Endodermal cell (in vitro differentiated cells): ENCODE results near the gene LRRC37A3. TPM values are rescaled to one million over a fixed set of nuclear protein-coding genes. Genes with fewer than 3 reads are reported as not detected.

Source experiments
- DNase-seq: peaks from one replicate; pipeline ENCODE4 v3.0.0-alpha.2; 2017
- H3K27ac ChIP-seq: 2 replicates; pipeline ENCODE4 v1.5.1; 2013; ENCODE audit warnings: mild to moderate bottlenecking, low read depth, low read length, moderate library complexity
- H3K27me3 ChIP-seq: 2 replicates; pipeline ENCODE4 v1.6.1; 2013; ENCODE audit warnings: mild to moderate bottlenecking, low read length, moderate library complexity; ENCODE audit not compliant: insufficient read depth, control insufficient read depth, poor library complexity, severe bottlenecking
- H3K36me3 ChIP-seq: 2 replicates; pipeline ENCODE4 v1.7.0; 2013; ENCODE audit warnings: mild to moderate bottlenecking, low read length, moderate library complexity; ENCODE audit not compliant: control insufficient read depth, insufficient read depth
- H3K4me1 ChIP-seq: one replicate; pipeline ENCODE4 v1.7.0; 2013; ENCODE audit warnings: low read length; ENCODE audit not compliant: control insufficient read depth, insufficient read depth
- H3K4me3 ChIP-seq: 2 replicates; pipeline ENCODE4 v1.5.1; 2013; ENCODE audit warnings: mild to moderate bottlenecking, low read length, moderate library complexity
- H3K9ac ChIP-seq: 2 replicates; pipeline ENCODE4 v1.6.1; 2013; ENCODE audit warnings: mild to moderate bottlenecking, low read length, moderate library complexity; ENCODE audit not compliant: poor library complexity, severe bottlenecking; ENCODE audit errors: extremely low read depth
- H3K9me3 ChIP-seq: 2 replicates; pipeline ENCODE4 v1.6.1; 2013; ENCODE audit warnings: mild to moderate bottlenecking, low read length, moderate library complexity; ENCODE audit not compliant: control insufficient read depth
- H3K27ac Mint-ChIP-seq: 2 replicates; pipeline ENCODE4 v1.8.0; 2020; ENCODE audit warnings: mixed read lengths
- H3K27me3 Mint-ChIP-seq: 2 replicates; pipeline ENCODE4 v1.8.0; 2021; ENCODE audit warnings: mild to moderate bottlenecking, mixed read lengths; ENCODE audit not compliant: insufficient read depth
- H3K36me3 Mint-ChIP-seq: 2 replicates; pipeline ENCODE4 v1.8.0; 2020; ENCODE audit warnings: low read depth, mixed read lengths
- H3K4me1 Mint-ChIP-seq: 2 replicates; pipeline ENCODE4 v1.8.0; 2020; ENCODE audit warnings: mixed read lengths
- H3K4me3 Mint-ChIP-seq: 2 replicates; pipeline ENCODE4 v1.8.0; 2020; ENCODE audit warnings: mild to moderate bottlenecking, moderate library complexity, mixed read lengths
- H3K9me3 Mint-ChIP-seq: 2 replicates; pipeline ENCODE4 v1.8.0; 2020; ENCODE audit warnings: mild to moderate bottlenecking, mixed read lengths
- WGBS, 2 experiments: methylation state at CpG; one replicate each; pipeline versions ENCODE4 v1.1.5 to v1.1.7; 2013; ENCODE audit warnings: missing lambda C conversion rate in 2 of 2, mixed read lengths in 1 of 2; ENCODE audit not compliant: insufficient coverage in 1 of 2, insufficient read length in 1 of 2; 5-methylcytosine and 5-hydroxymethylcytosine counted together
- total RNA-seq, 2 donors: library from RNA; stranded (reverse); fragmentation: NEBNext Ultra II Directional in 1 of 2; extraction: Animal tissue kit (Norgen Biotek cat#: 25700) in 1 of 2; gene quantifications; 2 replicates in 1 of 2; 3 replicates in 1 of 2; pipeline ENCODE4 v1.2.1, GENCODE V29; 2021
- TF ChIP-seq, protein P1 (sequence below): fragments of 200-600 bp; sonication (generic); conservative IDR thresholded peaks from 2 replicates; pipeline ENCODE4 v1.5.0; 2021; ENCODE audit warnings: antibody characterized with exemption, mild to moderate bottlenecking

Gene LRRC37A3
- total RNA-seq, 2 donors from 2014 or later: 18.1 to 25.3 TPM

DNA sequence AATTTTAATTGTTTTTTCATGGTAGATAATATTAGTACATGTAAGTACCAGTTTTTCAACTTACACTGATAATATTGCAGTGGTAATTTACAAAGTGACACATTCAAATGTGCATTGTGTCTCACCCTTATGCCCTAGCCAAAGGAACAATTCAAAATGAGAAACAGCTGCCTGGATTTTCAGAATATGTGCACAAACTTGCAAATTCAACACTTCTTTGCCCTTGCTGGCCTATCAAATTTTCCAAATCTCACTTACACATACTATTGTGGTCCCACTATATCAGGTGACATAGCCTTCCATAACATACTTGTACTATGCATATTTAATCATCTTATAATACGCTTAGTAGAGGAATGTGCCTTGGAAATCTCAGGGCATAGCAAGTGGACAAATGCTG lies 32.6 kb upstream of the LRRC37A3 start:
- TF ChIP-seq, protein P1, sequence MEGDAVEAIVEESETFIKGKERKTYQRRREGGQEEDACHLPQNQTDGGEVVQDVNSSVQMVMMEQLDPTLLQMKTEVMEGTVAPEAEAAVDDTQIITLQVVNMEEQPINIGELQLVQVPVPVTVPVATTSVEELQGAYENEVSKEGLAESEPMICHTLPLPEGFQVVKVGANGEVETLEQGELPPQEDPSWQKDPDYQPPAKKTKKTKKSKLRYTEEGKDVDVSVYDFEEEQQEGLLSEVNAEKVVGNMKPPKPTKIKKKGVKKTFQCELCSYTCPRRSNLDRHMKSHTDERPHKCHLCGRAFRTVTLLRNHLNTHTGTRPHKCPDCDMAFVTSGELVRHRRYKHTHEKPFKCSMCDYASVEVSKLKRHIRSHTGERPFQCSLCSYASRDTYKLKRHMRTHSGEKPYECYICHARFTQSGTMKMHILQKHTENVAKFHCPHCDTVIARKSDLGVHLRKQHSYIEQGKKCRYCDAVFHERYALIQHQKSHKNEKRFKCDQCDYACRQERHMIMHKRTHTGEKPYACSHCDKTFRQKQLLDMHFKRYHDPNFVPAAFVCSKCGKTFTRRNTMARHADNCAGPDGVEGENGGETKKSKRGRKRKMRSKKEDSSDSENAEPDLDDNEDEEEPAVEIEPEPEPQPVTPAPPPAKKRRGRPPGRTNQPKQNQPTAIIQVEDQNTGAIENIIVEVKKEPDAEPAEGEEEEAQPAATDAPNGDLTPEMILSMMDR: no peak
- Histone ChIP-seq H3K9me3 (no peaks in the 10 kb centered on the region), H3K4me1 (no peaks in the 10 kb centered on the region), H3K36me3 (no peaks in the 10 kb centered on the region), H3K4me3 (no peak overlapping the region), H3K27ac (no peak overlapping the region), H3K27me3 (no peaks in the 10 kb centered on the region), H3K9ac (no peak overlapping the region)
- H3K27ac Mint-ChIP-seq: no peak overlapping the region
- 100% methylated on average over 1 of the region's 1 CpG; no CpG with 5 or more reads in 1 of the 2 experiments for WGBS, 2 experiments
- no peak for DNase-seq
- no peaks in the 10 kb centered on the region for H3K9me3 Mint-ChIP-seq
- no peak overlapping the region for H3K4me3 Mint-ChIP-seq
- peaks cover 4% of the 10 kb centered on the region for H3K27me3 Mint-ChIP-seq
- H3K36me3 Mint-ChIP-seq: no peaks in the 10 kb centered on the region
- H3K4me1 Mint-ChIP-seq: no peaks in the 10 kb centered on the region

DNA sequence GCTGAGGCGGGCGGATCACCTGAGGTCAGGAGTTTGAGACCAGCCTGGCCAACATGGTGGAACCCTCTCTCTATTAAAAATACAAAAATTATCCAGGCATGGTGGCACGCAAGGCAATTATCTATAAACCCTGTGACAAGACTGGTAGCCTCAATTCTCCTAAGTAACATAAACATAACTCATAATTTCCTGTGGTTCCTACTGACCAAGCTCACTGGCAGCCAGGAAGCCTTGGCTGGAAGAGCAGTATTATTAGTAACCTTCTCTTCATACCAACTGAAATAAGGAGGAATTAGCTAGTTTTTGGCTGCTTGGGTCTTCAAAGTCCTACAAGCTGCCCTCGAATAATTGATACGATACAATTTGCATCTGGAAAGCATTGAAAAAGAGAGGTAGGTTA lies 31.6 kb upstream of the LRRC37A3 start:
- Mint-ChIP-seq H3K4me3 (no peak overlapping the region), H3K27me3 (peaks cover 4% of the 10 kb centered on the region), H3K27ac (no peak overlapping the region), H3K36me3 (no peaks in the 10 kb centered on the region), H3K4me1 (no peaks in the 10 kb centered on the region), H3K9me3 (no peaks in the 10 kb centered on the region)
- H3K9me3 ChIP-seq: no peaks in the 10 kb centered on the region
- no peak for DNase-seq
- H3K9ac ChIP-seq: no peak overlapping the region
- H3K27ac ChIP-seq: no peak overlapping the region
- WGBS, 2 experiments: 92 to 95% methylated on average over 3 to 5 of the region's 5 CpGs
- no peaks in the 10 kb centered on the region for H3K36me3 ChIP-seq
- no peaks in the 10 kb centered on the region for H3K4me1 ChIP-seq
- no peak overlapping the region for H3K4me3 ChIP-seq
- TF ChIP-seq, protein P1: no peak
- H3K27me3 ChIP-seq: no peaks in the 10 kb centered on the region

DNA sequence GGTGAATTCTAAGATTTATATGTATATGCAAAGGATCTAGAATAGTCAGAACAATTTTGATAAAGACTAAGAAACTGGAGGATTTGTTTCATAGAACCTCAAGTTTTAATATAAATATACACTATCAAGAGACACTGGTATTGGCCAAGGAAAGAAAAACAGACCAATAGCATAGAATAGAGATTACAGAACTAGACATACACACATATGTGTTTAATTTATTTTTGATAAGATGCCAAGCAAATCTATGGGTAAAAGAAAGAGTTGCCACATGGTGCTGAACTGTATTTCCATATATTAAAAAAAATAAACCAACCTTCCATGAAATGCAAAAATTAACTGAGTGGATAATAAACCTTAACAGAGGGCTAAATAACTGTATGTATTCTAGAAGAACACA lies 27.9 kb upstream of the LRRC37A3 start:
- TF ChIP-seq, protein P1: no peak
- H3K36me3 ChIP-seq: no peaks in the 10 kb centered on the region
- no peaks in the 10 kb centered on the region for H3K9me3 ChIP-seq
- Mint-ChIP-seq H3K36me3 (no peaks in the 10 kb centered on the region), H3K9me3 (no peaks in the 10 kb centered on the region), H3K4me3 (no peak overlapping the region), H3K27me3 (peaks cover 4% of the 10 kb centered on the region), H3K27ac (no peak overlapping the region), H3K4me1 (no peaks in the 10 kb centered on the region)
- H3K4me1 ChIP-seq: no peaks in the 10 kb centered on the region
- no peak for DNase-seq
- H3K4me3 ChIP-seq: no peak overlapping the region
- H3K27ac ChIP-seq: no peak overlapping the region
- no peaks in the 10 kb centered on the region for H3K27me3 ChIP-seq
- no peak overlapping the region for H3K9ac ChIP-seq
